ENCODE results near the gene BCL11B. TPM values are rescaled to one million over a fixed set of nuclear protein-coding genes. Genes with fewer than 3 reads are reported as not detected.

The BCL11B gene
- total and polyA plus RNA-seq, 2 donors (not counting 1 experiment from before 2014, with no cell fraction given), result 0.33 to 0.42 TPM

DNA sequence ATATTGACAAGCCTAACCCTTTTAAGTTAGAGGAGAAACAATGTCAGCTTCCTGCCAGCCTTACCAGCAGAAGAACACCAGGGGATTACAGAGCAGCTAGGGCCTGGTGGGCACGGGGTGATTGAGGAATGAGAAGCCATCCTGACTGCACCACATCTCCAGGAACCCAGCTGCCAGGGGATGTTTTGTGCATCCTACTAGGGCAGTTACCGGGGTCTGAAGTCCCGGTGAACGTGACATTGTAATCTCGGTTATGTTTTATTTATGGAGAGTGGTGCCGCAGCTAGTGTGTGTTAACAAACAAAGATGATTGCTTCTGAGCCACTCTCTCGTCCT lies 115.9 kb downstream of the BCL11B start:
- ATAC-seq (ENCODE audit: low read depth), result no peak
- intact Hi-C loops (cut with micrococcal nuclease), result no loop called here

GRCh38 chr14:99155173-99156089 lies 116.6 kb downstream of the BCL11B start:
- Mint-ChIP-seq H3K4me3 (no peak overlapping the region), H3K9me3 (ENCODE audit: insufficient read depth) (no peaks in the 10 kb centered on the region), H3K27ac (no peak overlapping the region), H3K27me3 (no peaks in the 10 kb centered on the region), H3K4me1 (no peaks in the 10 kb centered on the region)
- Histone ChIP-seq H3K9ac (ENCODE audit: low read length) (no peak overlapping the region), H3K9me3 (ENCODE audit: control extremely low read depth in 1 of 3, control insufficient read depth in 2 of 3, insufficient read depth in 1 of 3, low read length in 2 of 3) (peaks cover 0 to 16% (median 0%) of the 10 kb centered on the region in 3 donors), H3K27ac (ENCODE audit: low read length in 2 of 2) (no peak overlapping the region), H3K4me3 (ENCODE audit: control extremely low read depth in 1 of 5, extremely low read depth in 1 of 5, insufficient read depth in 1 of 5, low read depth in 2 of 5, low read length in 4 of 5) (no peak overlapping the region), H3K27me3 (replicated peaks in 1 of 4; ENCODE audit: control extremely low read depth in 1 of 4, control insufficient read depth in 3 of 4, insufficient read depth in 4 of 4, low read length in 3 of 4) (no peaks in the 10 kb centered on the region), H3K4me1 (ENCODE audit: control insufficient read depth in 2 of 2, insufficient read depth in 2 of 2, low read length in 2 of 2) (no peaks in the 10 kb centered on the region), H4K20me1 (ENCODE audit: control insufficient read depth, insufficient read depth, low read length, poor library complexity, severe bottlenecking) (no peaks in the 10 kb centered on the region), H3K36me3 (replicated peaks in 1 of 2; ENCODE audit: control extremely low read depth in 1 of 2, control insufficient read depth in 1 of 2, extremely low read depth in 1 of 2, insufficient read depth in 2 of 2, low read length in 1 of 2) (no peaks in the 10 kb centered on the region), H3K4me2 (replicated peaks; ENCODE audit: low read depth, low read length, poor library complexity, severe bottlenecking) (no peak overlapping the region), H2AFZ (ENCODE audit: insufficient read depth, low read depth, low read length, poor library complexity, severe bottlenecking) (no peak overlapping the region), H3K79me2 (ENCODE audit: control insufficient read depth, insufficient read depth, low read length) (no peaks in the 10 kb centered on the region)
- TF ChIP-seq, protein P1, sequence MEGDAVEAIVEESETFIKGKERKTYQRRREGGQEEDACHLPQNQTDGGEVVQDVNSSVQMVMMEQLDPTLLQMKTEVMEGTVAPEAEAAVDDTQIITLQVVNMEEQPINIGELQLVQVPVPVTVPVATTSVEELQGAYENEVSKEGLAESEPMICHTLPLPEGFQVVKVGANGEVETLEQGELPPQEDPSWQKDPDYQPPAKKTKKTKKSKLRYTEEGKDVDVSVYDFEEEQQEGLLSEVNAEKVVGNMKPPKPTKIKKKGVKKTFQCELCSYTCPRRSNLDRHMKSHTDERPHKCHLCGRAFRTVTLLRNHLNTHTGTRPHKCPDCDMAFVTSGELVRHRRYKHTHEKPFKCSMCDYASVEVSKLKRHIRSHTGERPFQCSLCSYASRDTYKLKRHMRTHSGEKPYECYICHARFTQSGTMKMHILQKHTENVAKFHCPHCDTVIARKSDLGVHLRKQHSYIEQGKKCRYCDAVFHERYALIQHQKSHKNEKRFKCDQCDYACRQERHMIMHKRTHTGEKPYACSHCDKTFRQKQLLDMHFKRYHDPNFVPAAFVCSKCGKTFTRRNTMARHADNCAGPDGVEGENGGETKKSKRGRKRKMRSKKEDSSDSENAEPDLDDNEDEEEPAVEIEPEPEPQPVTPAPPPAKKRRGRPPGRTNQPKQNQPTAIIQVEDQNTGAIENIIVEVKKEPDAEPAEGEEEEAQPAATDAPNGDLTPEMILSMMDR (IDR thresholded peaks at IDR 0.05), result no peak
- TF ChIP-seq EZH2 (IDR thresholded peaks at IDR 0.05; ENCODE audit: borderline replicate concordance, insufficient read depth, low read depth, low read length, poor library complexity, severe bottlenecking), result no peak
- WGBS (ENCODE audit: insufficient coverage), result 71% methylated on average over 3 of the region's 6 CpGs
- CTCF ChIA-PET, result no interaction called here
- POLR2A ChIA-PET, result no interaction called here
- ATAC-seq (ENCODE audit: low read depth) (no peak), DNase-seq (no peak)
- intact Hi-C loops (cut with micrococcal nuclease), result no loop called here

More for the DNA sequence above, 115.9 kb downstream of the BCL11B start:
- Histone ChIP-seq H3K9me3 (ENCODE audit: control extremely low read depth in 1 of 3, control insufficient read depth in 2 of 3, insufficient read depth in 1 of 3, low read length in 2 of 3) (peaks cover 0 to 16% (median 0%) of the 10 kb centered on the region in 3 donors), H3K4me1 (ENCODE audit: control insufficient read depth in 2 of 2, insufficient read depth in 2 of 2, low read length in 2 of 2) (no peaks in the 10 kb centered on the region), H3K27me3 (replicated peaks in 1 of 4; ENCODE audit: control extremely low read depth in 1 of 4, control insufficient read depth in 3 of 4, insufficient read depth in 4 of 4, low read length in 3 of 4) (no peaks in the 10 kb centered on the region), H4K20me1 (ENCODE audit: control insufficient read depth, insufficient read depth, low read length, poor library complexity, severe bottlenecking) (no peaks in the 10 kb centered on the region), H3K4me2 (replicated peaks; ENCODE audit: low read depth, low read length, poor library complexity, severe bottlenecking) (no peak overlapping the region), H3K79me2 (ENCODE audit: control insufficient read depth, insufficient read depth, low read length) (no peaks in the 10 kb centered on the region), H3K9ac (ENCODE audit: low read length) (no peak overlapping the region), H2AFZ (ENCODE audit: insufficient read depth, low read depth, low read length, poor library complexity, severe bottlenecking) (no peak overlapping the region), H3K27ac (ENCODE audit: low read length in 2 of 2) (no peak overlapping the region), H3K36me3 (replicated peaks in 1 of 2; ENCODE audit: control extremely low read depth in 1 of 2, control insufficient read depth in 1 of 2, extremely low read depth in 1 of 2, insufficient read depth in 2 of 2, low read length in 1 of 2) (no peaks in the 10 kb centered on the region), H3K4me3 (ENCODE audit: control extremely low read depth in 1 of 5, extremely low read depth in 1 of 5, insufficient read depth in 1 of 5, low read depth in 2 of 5, low read length in 4 of 5) (no peak overlapping the region)
- no peaks in the 10 kb centered on the region for H3K27me3 Mint-ChIP-seq
- no peak overlapping the region for H3K27ac Mint-ChIP-seq
- POLR2A ChIA-PET, result no interaction called here
- CTCF ChIA-PET, result no interaction called here
- H3K4me1 Mint-ChIP-seq, result no peaks in the 10 kb centered on the region
- 75% methylated on average over 1 of the region's 7 CpGs for WGBS (ENCODE audit: insufficient coverage)
- H3K4me3 Mint-ChIP-seq, result no peak overlapping the region
- no peak for TF ChIP-seq EZH2 (IDR thresholded peaks at IDR 0.05; ENCODE audit: borderline replicate concordance, insufficient read depth, low read depth, low read length, poor library complexity, severe bottlenecking)
- TF ChIP-seq, protein P1 (IDR thresholded peaks at IDR 0.05), result no peak
- DNase-seq, result no peak
- no peaks in the 10 kb centered on the region for H3K9me3 Mint-ChIP-seq (ENCODE audit: insufficient read depth)
